ENCODE results near the gene RNF157.

GRCh38 chr17:76204277-76204676 is 36.0 kb downstream of the RNF157 start:
- TF ChIP-seq CTCF (IDR thresholded peaks at IDR 0.05) = no peak
- no peak for TF ChIP-seq POLR2A (IDR thresholded peaks at IDR 0.05)

All from thyroid gland (tissue), 4 donors.